ENCODE data around the gene SEPTIN2.
"Not testable (repeated sequence)": the region's sequence is repeated elsewhere in the genome, so short reads cannot be mapped to it uniquely, and the experiment has no call there.

Gene SEPTIN2

GRCh38 chr2:241351640-241352031 is 35.9 kb downstream of the SEPTIN2 start:
- DNase-seq (ENCODE audit: low read depth) = no peak

GRCh38 chr2:241352227-241352626 is 36.5 kb downstream of the SEPTIN2 start:
- no peak for DNase-seq (ENCODE audit: low read depth)

GRCh38 chr2:241354668-241355658 is 39.2 kb downstream of the SEPTIN2 start:
- peak; percentile 52 for DNase-seq (ENCODE audit: low read depth)

DNA sequence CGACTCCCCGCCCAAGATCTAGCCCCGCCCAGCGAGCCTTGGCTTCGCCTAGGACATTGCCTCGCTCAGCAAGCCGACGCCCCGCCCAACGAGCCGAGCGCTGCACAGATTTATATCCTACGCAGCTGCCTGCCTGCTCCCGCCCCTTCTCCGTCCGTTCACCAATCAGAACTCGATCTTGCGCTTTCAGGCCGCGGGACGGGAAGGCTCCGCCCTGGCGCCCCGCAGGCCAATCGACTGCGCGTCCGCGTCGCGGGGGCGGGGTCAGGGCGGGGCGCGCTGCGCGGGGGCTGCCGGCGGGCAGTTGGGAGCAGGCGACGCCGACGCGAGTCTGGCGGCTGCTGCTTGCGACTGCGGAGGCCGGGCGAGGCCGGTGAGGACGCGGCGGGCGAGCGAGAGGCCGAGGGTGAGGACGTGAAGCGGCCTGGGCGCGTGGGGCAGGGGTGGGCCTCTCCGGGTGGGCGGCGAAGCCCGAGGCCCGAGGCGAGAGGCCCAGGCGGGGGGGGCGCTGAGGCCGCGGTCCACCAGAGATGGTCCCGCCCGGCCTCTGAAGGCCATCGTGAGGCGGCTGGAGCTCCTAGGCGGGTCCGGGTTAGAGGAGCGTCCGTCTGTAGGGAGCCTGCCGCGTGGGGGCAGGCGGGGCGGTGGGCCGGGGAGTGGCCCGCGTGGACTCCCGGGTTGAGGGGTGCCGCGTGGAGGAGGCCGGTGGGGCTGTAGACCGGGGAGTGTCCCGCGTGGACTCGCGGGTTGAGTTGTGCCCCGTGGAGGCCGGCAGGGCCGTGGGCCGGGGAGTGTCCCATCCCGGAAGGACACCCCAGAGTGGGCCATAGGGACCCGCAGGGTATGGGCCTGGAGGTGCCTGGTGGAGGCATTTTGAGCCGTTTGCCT is 40.5 kb downstream of the SEPTIN2 start, which contains the start of gene FARP2:
FARP2 (plus strand) TSS at position 303 of the 888 bp plus-strand sequence. CDS start 16,823 bp downstream, outside the sequence.
- DNase-seq (ENCODE audit: low read depth) = peak; percentile 93

- no peak for DNase-seq (ENCODE audit: low read depth)
Measured at GRCh38 chr2:241356871-241357260, 41.1 kb downstream of the SEPTIN2 start.

DNA sequence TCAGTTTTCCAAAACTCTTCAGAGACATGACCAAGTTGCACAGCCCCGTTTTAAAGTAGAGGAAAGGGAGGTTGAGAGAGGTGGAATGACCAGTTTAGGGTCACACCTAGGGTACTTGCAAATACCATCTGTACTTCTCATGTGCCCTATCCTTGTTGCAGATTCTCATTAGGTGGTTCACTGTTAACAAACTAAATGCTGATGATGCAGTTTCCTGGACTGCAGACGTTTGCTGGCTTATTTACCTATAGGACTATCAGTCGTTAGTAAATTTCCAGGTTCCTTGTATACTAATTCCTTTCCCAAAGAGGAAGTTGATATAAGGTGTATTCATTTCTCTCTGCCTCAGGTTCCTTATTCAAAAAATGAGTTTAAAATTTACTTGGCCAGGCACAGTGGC is 41.8 kb downstream of the SEPTIN2 start:
- DNase-seq (ENCODE audit: low read depth) = no peak

GRCh38 chr2:241358470-241358869 is 42.7 kb downstream of the SEPTIN2 start:
- no peak for DNase-seq (ENCODE audit: low read depth)

DNA sequence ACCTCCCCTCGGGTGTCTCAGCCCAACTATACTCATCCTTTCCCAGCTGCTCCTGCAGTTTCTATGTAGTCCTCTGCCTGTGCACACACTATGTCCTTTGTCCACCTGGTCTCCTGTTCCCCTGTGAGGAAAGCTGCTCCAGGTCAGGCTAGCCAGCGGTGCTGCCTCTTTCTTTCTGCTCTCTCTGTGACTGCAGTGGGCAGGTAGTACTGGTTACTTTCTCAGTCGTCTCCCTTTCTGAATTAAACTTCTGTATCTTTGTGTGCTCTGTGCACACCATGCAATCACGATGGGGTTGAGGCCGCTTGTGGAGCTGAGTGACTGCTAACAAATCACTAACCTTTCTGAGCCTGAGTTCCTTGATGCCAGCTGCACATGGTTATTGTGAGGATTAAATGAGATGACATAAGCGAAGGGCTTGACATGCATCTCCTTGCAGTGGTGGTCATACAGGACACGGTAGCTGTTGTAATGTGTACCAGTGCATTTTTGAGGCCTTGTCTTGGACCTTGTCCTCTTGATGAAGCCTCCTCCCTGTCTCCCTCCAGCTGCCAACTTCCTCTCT is 43.8 kb downstream of the SEPTIN2 start:
- DNase-seq (ENCODE audit: low read depth) = no peak

GRCh38 chr2:241363426-241363825 is 47.7 kb downstream of the SEPTIN2 start:
- no peak for DNase-seq (ENCODE audit: low read depth)

DNA sequence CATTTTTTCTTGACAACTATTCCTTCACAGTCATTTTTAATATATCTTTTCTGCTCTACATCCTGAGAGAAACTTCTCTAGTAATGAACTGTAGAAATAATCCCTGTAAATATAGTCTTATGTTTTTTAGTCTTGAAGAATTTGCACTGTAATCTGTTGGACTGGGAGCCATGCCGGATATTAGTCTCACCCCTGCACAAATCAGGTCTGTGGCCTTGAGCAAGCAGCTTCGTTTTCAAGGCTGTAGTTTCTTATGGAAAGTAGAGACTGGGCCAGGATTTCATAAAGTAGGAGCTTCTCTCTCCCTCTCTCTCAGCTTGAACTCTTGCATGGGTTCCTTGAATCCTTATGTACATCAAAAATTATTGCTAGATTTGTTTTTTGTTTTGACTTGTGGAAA is 49.1 kb downstream of the SEPTIN2 start:
- DNase-seq (ENCODE audit: low read depth) = no peak

GRCh38 chr2:241366678-241367077 is 51.0 kb downstream of the SEPTIN2 start:
- DNase-seq (ENCODE audit: low read depth) = no peak

- DNase-seq (ENCODE audit: low read depth) = no peak
Measured at GRCh38 chr2:241368643-241369042, 52.9 kb downstream of the SEPTIN2 start.

DNA sequence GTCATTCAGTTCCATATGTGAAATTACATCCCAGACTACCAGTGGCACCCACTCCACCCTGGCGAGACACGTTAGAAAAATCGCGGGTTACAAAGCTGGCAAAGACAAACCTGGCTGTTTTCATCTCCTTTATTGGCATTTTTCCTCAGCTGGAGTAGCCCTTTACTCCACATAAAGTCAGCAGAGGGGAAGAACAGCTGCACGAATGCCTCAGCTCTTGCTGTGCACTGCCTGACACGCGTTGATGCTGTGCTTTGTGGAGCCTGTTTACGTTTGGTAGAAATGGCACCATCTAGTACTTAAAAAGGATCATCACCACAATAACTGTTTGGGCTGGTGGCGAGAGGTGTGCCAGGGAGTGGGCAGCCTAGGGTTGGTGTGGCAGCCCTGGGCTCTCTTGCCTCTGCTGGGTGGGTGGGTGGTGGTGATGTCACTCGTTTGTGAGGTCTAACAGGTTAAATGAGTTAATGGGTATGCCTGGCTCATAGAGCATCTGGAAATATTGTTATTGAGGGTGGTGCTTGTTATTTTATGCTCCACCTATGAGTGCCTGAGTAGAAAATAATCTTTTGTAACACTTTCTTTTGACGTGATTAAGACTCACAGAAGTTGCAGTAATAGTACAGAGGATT is 56.8 kb downstream of the SEPTIN2 start:
- no peak for DNase-seq (ENCODE audit: low read depth)

DNA sequence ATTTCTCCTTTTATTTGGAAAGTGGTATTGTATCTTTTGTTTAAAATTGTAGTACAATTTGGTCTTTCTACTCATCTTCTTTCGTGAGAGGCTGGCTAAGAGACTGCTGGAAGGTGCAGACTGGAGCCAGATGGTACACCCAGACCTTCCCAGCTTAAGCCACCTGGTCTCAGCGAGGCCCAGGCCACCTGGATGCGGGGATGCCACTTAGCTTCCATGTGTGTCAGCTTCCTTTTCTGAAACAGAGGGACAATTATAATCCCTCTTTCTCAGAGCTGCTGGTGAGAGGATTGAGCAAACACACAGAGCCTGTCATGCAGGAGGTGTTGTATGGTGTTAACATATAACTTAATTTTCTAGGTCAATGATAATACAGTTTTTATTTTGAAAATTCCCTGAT is 57.7 kb downstream of the SEPTIN2 start:
- DNase-seq (ENCODE audit: low read depth) = no peak

- DNase-seq (ENCODE audit: low read depth) = not testable (repeated sequence)
Measured at GRCh38 chr2:241373906-241374305, 58.2 kb downstream of the SEPTIN2 start.

DNA sequence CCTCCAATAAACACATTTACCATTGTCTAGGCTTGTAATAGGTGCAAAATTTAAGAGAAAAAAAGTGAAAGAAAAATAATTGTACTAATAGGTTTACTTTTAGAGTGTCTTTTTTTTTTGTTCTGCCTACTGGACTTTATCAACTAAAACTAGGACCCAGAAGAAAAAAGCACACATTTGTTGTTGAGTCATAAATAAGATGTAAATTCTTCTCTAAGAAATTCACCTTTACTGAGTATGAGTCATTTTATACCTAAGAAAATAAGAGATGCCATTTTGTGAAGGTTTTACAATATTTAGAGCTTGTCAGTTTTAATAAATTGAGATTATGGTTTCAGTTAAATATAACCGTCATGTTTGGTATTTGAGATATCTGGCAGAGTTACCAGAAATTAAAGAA is 59.6 kb downstream of the SEPTIN2 start:
- no peak for DNase-seq (ENCODE audit: low read depth)

GRCh38 chr2:241376808-241377207 is 61.1 kb downstream of the SEPTIN2 start:
- DNase-seq (ENCODE audit: low read depth) = no peak

DNA sequence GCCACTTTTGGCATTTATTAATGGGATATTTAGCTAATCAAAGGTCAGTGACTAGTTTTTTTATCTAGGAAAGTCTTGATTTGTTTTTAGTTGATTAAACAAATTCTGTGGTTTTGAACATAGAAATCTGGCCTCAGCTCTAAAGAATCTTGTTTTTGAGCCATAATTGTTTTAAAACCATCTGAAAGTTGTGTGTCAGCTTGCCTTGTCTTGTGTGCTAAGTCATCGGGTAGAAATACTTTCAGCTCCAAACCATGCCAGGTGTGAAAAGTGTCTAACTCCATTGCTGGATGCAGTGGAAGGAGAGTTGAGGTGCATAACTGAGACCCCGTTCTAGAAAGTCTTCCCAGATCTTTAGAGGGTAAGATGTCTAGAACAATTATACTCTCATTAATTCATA is 63.1 kb downstream of the SEPTIN2 start:
- DNase-seq (ENCODE audit: low read depth) = no peak

GRCh38 chr2:241379481-241380480 is 64.1 kb downstream of the SEPTIN2 start:
- no peak for DNase-seq (ENCODE audit: low read depth)

- no peak for DNase-seq (ENCODE audit: low read depth)
Measured at GRCh38 chr2:241381872-241382271, 66.1 kb downstream of the SEPTIN2 start.

- not testable (repeated sequence) for DNase-seq (ENCODE audit: low read depth)
Measured at GRCh38 chr2:241385450-241385849, 69.7 kb downstream of the SEPTIN2 start.

Data from stimulated activated CD8-positive, alpha-beta memory T cell treated with anti-CD3 and anti-CD28 coated beads, Interleukin-12 subunit alpha, Interleukin-12 subunit beta, amount 100 ng/mL, for 1 hour (primary cell).